NCI-H1105 (cell line): ENCODE data around the gene SPECC1.
"Not testable (repeated sequence)": the region's sequence is repeated elsewhere in the genome, so short reads cannot be mapped to it uniquely, and the experiment has no call there.

Experiments used
- DNase-seq: peaks from one replicate; lab custom pipeline; 2025; lab: John Stamatoyannopoulos, UW

SPECC1 gene

GRCh38 chr17:20173091-20173490 is 163.9 kb downstream of the SPECC1 start:
- no peak for DNase-seq

DNA sequence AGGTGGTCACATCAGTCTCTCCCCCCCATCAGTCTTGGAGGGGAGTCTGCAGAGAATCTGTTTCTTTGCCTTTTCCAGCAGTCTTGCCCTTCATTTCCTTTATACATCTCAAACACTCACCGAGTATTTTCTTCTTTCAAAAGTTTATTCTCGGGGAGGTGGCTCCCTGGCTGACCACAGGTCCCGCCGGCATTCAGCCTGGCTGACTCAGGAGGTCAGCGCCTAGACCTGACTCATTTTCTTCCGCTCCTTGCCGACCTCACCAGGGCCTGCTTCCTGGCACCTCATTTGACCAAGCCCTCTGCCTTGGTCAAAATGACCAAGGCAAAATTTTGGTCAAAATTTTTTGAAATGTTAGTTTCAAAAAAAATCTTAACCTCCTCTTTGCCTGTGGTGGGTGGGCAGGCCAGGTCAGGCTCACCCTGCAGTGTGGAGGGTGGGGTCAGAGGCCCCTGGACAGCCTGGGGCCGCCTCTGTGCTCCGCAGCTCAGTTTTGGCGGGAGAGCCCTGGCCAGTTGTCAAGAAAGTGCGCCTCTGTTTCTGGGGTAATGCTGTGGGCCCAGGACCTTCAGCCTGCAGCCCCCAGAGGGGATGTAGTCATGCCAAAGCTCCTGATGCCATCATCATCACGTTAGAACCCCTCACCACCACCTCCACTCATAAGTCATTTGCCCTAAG is 165.6 kb downstream of the SPECC1 start:
- DNase-seq, result no peak

- DNase-seq, result no peak
These were observed 169.9 kb downstream of the SPECC1 start for GRCh38 chr17:20179041-20179440.

GRCh38 chr17:20180661-20181060 is 171.5 kb downstream of the SPECC1 start:
- no peak for DNase-seq

DNA sequence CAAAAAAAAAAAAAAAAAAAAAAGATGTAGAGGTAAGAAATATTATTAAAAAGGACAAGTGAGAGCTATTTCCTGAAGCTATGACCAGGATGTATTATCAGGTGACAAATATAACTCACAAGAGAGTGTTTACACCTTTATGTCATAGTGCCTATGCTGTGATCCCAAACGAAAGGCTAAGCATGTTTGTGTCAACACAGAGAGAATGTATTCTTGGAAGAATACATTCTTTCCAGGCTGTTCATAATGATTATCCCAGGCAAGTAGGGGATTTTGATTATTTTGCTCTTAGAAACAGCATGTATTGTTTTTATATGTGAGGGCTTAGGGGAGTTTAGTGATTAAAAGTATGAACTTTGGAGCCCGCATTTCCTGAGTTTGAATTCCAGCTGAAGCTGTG is 175.0 kb downstream of the SPECC1 start:
- DNase-seq, result no peak

DNA sequence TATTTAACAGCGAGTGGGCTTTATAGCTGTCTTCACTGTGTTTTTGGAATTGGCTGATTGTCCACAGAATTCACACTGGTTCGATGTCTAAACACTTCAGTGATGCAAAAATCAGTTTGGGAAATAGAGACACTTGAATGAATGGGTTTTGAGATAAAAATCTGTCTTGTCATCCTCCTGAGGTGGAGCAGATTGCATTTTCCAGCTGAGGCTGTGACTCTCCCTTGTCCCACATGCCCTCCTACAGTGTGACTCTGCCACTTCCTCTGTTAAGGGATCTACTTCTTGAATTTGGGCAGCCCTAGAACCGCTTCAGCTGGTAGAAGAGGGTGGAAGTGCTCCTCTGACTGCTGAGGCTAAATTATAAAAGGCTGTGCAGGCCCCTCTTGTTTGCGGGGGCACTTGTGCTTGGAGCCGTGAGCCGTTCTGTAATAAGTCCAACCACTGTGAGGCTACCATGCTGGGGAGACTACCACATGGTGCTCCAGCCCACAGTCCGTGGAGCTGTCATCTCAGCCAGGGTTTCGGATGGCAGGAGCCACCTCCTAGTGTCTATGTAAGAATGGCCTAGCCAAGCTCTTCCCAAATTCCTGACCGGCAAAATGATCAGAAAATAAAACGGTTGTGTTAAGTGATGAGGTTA is 175.9 kb downstream of the SPECC1 start:
- no peak for DNase-seq

- DNase-seq, result no peak
These were observed 177.9 kb downstream of the SPECC1 start for GRCh38 chr17:20187049-20187448.

DNA sequence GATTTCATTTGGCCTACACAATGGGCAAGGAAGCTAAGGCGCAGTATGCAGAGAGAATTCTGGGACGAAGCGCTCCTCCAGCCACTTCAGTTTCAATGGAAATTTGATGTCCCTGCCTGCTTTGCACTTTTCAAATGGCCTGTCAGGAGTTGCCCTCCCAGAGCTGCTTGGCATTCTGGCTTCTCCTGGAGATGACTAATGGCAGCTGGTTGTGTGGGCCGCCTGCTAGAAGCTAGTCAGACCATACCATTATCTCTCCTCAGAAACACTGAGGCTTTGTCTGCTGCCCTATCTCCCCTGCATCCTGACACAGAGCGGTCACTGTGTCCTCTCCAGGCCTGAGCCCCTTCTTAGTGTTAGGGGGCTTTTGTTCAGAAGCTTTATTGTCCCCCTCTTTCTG is 180.1 kb downstream of the SPECC1 start:
- no peak for DNase-seq

GRCh38 chr17:20189979-20190378 is 180.8 kb downstream of the SPECC1 start:
- no peak for DNase-seq

- no peak for DNase-seq
These were observed 181.4 kb downstream of the SPECC1 start for GRCh38 chr17:20190605-20191004.

GRCh38 chr17:20191056-20191455 is 181.9 kb downstream of the SPECC1 start:
- DNase-seq, result no peak

DNA sequence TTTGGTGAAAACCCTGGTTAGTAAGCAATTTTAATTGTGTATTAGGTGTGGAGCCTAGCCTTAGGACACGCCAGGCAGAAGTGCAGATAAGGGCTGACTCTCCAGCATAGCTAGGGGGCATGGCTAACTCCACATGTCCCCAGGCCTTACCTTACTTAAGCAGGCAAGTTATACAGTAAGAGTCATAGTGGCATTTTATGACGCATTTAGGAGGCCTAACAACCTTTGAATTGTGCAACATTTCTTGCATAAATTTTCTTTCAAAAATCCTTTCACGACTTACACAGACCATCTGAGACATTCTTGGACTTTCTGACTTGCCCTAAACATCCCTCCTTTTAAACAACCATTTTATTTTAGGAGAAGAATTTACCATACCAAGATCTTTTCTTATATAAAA is 187.1 kb downstream of the SPECC1 start:
- not testable (repeated sequence) for DNase-seq

DNA sequence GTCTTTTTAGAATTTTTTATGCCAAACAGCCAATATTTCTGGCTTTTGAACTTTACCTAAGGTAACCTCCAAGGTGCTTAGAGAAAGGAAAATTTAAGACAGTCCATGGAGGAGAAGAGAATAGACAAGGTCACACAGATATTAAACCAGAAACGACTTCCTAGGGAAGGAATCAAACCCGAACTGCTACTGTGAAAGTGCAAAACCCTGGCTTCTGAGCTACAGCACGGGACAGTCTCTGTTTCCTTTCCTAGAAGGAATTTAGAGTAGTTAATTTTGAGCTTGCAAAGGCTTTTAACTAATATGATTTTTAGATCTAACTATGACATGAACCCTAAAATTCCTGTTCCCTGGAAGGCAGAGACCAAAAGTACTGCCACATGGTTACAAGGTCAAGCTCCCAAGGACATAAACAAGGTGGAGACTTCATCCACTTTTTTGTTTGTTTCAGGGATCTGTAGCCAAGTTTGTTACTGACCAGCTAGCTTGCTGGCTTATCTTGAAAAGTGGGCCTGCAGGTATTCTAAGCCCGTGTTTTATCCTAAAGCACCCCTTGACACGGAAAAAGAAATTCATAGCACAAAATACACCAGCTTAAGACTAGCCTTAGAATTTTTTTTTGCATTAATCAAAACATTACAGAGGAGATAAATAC is 188.2 kb downstream of the SPECC1 start:
- no peak for DNase-seq

DNA sequence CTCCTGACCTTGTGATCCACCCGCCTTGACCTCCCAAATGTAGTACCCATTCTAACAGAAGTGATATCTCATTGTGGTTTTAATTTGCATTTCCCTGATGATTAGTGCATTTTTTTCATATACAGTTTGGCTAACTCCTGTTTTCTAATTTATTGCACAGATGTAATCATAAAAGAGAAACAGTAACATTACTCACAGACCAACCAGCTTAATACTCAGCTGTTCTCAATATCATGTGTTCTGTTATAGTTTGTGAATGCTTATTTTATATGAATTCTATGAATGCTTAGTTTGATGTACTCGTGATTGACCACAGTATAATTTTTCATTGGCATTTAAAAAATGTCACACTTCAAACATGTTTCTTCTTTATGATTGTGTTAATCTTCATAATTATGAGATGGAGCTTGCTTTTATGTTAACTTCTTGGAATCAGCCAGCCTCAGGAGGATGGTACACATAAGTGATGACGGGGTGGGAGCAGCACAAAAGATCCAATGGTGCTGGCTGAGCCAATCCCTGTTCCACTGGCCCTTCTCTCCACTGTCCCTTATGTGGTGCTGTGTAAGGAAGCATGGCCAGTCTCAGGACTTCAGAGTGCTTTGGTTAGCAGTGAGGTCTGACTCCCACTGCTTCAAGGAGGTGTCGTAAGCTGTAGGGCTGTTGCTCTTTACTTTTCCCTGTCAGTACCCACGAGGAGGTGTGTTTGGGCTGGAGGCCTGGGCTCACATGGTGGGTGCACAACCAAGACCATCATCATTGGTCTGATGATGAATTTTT is 191.0 kb downstream of the SPECC1 start:
- DNase-seq, result no peak

DNA sequence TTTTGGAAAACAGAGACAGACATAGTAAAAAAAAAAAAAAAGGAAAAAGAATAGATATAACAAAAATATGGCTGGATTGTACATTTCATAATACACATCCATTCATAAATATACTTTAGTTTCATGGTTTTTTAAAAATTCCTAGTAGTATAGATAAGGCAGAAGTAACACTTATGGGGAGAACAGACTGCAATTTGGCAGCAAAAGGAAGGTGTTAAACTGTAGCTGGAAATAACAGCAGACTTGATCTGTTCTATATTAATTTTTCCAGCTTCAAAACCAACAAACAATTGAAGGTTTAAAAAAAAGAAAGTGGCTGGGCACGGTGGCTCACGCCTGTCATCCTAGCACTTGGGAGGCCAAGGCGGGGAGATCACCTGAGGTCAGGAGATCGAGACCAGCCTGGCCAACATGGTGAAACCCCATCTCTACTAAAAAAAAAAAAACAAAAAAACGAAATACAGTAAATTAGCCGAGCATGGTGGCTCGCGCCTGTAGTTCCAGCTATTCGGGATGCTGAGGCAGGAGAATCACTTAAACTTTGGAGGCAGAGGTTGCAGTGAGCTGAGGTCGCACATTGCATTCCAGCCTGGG is 191.8 kb downstream of the SPECC1 start:
- DNase-seq, result no peak

GRCh38 chr17:20202141-20202621 is 193.0 kb downstream of the SPECC1 start:
- no peak for DNase-seq

- no peak for DNase-seq
These were observed 193.9 kb downstream of the SPECC1 start for GRCh38 chr17:20203018-20203417.

GRCh38 chr17:20203761-20204263 is 194.7 kb downstream of the SPECC1 start:
- no peak for DNase-seq

GRCh38 chr17:20205609-20206008 is 196.4 kb downstream of the SPECC1 start:
- DNase-seq, result no peak

GRCh38 chr17:20206068-20206467 is 196.9 kb downstream of the SPECC1 start:
- no peak for DNase-seq

DNA sequence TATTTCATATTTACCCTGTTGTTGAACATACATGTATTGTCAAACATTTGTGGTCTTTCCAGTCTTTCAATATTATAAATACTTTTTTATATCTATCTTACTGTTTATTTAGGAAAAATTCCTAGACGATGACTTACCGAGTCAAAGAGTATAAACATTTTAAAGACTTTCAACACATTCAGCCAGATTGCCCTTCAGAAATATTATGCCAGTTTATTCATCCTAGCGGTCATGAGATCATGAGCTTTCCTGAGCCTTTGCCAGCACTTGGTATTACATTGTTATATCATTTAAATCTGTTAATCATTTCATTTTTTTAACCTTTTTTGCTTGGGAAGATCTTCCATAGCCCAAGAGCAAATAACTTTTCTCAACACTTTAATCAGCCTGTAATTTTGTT is 197.4 kb downstream of the SPECC1 start:
- DNase-seq, result no peak
